GM21367 (cell line): ENCODE data around the gene KSR1.

ENCODE experiments used
- ATAC-seq: cut with Tn5 transposase; IDR thresholded peaks from one replicate; pipeline ENCODE4 v1.9.1; 2021; ENCODE audit not compliant: unreplicated experiment

Gene KSR1

GRCh38 chr17:27513849-27514248 lies 57.6 kb downstream of the KSR1 start:
- ATAC-seq: no peak

DNA sequence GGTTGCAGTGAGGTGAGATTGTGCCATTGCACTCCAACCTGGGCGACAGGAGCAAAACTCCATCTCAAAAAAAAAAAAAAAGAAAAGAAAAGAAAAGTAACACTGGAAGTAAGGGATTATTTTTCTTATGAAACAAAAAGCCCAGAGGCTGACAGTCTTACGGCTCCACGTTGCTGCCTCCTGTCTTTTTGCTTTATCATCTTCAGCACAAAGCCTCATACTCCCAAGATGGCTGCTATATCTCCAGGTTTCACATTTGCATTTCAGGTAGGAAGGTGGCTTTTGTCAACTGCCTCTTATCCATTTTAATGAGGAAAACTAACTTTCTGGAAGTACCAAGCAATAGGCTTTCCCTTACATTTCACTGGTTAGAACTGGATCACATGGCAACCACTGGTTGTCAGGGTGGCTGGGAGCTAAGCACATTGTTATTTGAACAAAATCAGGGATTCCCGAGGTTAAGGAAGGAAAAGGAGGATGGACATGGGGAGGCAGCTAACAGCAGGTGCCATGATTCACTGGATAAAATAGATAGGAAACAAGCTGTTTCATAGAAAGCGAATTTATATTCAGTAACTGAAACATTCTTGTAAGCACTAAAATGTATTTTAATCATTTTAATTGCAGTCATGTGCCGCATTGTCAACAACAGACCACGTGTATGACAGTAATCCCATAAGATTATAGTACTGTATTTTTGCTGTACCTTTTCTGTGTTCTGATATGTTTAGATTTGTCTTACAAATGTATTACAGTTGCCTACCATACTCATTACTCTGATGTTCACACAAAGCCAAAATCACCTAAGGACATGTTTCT lies 58.6 kb downstream of the KSR1 start:
- no peak for ATAC-seq

DNA sequence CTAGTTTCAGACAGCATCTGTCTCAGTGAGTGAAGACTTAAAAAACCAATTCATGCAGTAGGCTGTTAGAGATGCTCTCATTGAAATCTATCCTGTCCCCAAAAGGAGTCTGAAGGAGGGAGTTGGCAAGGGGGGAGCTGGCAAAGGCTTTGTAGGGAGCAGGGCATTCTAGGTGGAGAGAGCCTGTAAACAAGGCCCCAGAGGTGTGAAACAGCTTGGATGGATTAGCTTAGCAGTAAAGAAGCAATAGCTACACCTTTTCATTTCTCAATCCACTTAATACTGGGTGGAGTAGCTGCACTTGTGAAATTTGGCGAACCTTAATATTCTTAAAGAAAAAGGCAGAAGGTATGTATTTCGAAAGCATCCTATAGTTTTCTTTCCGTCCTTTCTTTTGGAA lies 61.8 kb downstream of the KSR1 start:
- ATAC-seq: no peak

DNA sequence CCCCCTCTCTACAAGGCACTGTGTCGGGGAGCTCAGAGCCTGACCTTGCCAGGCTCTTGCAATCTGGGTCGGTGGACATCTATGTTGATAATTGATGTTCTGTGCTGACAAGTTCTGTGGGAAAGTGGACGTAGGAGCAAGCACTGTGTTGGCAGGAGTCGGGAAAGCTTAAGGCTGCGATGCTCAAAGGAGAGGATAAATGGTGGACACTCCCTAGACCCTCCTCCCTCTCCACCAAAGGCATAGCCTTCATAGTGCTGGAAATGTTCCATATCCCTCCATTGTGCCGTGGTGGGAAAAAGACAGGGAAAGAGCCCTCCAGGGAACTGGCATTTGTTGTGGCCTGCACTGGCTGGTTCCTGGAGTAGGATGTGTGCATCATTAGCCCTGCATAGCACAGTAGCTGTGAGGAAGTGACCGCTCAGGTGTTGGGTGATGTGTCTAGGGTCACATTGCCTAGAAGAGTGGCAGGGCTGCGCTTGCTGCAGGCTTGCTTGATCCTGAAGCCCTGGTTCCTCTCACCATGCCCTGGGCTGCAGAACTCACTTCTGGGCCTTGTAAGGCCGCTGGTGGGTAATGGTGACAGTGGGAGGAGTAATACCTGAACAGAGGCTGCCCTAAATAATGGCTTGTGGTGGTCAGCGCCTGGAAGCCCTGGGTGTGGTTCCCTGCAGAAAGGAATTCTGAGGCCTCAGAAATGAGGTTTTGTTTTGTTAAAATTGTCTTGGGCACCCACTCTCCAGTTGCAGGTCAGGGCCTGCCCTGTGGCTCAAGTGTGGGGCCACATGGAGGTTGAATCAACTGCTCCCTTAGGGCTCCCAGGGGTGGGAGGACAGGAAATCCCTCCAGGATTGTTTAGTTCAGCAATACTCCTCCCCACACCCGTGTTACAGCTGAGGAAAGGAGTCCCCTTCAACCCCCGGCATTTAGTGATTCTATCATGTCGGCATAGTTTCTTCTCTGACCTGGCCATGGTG lies 62.6 kb downstream of the KSR1 start:
- ATAC-seq: no peak

DNA sequence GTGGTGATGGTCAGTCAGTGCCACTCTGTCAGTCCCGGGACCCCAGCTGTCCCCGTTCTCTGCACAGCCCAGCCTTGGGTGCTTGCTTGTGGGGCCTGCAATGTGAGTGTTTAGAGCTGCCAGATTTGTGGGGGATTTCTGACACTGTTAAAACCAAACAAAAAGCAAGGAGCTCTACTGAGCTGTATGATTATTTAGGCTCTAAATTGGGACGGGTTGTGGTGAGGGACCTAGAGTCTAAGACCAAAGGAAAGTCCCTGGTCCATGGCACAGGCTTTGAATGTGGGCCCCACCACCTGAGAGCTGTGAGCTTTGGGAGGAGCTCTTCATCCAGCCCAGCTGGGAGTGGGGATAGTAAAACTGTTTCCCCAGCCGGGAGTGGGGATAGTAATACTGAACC lies 63.3 kb downstream of the KSR1 start:
- ATAC-seq: no peak

GRCh38 chr17:27520491-27521185 lies 64.4 kb downstream of the KSR1 start:
- no peak for ATAC-seq

DNA sequence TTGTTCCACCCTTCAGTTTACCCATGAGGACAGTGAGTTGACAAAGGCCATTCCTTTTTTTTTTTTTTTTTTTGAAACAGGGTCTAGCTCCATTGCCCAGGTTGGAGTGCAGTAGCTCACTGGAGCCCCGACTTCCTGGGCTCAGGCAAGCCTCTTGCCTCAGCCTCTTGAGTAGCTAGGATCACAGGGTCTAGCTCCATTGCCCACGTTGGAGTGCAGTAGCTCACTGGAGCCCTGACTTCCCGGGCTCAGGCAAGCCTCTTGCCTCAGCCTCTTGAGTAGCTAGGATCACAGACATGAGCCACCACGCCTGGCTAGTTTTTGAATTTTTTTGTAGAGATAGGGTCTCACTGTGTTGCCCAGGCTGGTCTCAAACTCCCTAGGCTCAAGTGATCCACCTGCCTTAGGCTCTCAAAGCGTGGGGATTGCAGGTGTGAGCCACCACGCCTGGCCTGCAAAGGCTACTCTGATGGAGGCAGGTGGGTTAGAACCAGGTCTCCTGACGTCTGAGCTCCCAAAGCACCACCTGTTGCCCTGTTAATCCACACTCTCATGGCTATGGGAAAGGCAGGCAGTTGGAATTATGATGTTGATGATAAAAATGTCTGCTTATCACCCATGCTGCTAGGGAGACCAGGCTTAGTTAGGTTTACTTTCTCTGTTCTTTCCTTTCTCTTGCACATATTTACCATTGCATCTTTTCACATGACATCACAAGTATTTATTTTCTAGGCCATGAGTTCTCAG lies 65.2 kb downstream of the KSR1 start:
- ATAC-seq: no peak

DNA sequence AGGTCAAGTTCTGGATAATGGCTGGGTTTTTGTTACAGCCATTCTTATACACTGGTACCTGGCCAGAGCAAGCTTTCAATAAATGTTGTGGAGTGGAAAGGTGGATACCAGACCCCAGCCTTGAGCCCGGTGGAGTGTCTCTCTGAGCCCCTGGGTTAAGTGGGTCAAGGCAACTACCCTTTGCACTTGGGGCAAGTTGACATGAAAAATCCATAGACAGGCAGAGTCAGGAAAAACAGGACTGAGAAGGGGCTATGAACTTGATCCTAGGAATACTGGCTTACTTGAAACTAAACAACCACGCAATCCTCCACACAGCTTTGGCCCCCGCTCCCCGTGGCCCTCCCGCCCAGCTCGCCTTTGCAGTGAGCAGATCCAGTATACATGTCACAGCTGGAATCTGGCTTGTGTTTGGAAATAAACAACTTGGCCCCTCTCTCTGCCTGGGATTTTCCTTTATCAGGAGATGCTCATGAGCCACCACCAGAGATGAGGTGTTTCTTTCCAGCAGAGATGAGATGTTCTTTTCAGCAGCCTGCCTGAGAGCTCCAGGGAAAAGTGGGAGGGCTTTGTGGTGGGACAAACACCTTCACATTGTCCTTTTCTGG lies 65.9 kb downstream of the KSR1 start:
- no peak for ATAC-seq

- no peak for ATAC-seq
These were observed 67.5 kb downstream of the KSR1 start for GRCh38 chr17:27523712-27524111.

- ATAC-seq: no peak
These were observed 68.3 kb downstream of the KSR1 start for GRCh38 chr17:27524594-27524993.

GRCh38 chr17:27525316-27525715 lies 69.1 kb downstream of the KSR1 start:
- ATAC-seq: no peak

GRCh38 chr17:27525836-27526603 lies 69.8 kb downstream of the KSR1 start:
- no peak for ATAC-seq

- no peak for ATAC-seq
These were observed 70.4 kb downstream of the KSR1 start for GRCh38 chr17:27526604-27527002.

GRCh38 chr17:27529230-27529796 lies 73.1 kb downstream of the KSR1 start:
- ATAC-seq: no peak

GRCh38 chr17:27530764-27531391 lies 74.6 kb downstream of the KSR1 start:
- ATAC-seq: no peak

DNA sequence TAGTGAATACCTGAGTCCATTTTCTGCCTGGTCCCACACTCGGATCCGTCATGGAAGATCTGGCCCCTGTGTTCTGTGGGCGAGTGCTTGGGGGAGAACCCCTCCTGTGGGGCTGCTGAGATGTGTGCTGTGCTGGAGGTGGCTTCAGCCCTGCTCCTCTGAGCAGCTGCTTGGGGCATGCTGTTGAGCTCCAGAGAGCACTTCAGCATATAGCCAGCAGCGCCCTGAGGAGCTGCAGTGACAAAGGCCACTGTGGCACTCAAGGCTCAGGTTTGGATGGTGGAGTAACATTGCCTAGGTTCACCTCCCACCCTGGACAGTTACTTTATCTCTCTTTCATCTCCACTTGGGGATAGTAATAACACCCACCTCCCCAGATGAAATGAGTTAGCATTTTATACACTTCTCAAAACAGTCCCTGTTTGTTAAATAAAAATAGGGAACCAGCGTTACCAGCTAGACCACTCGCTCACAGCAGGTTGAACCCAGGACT lies 75.3 kb downstream of the KSR1 start:
- no peak for ATAC-seq

- no peak for ATAC-seq
These were observed 76.3 kb downstream of the KSR1 start for GRCh38 chr17:27532269-27533263.
